Urinary bladder (tissue), 4 donors: Measurements from ENCODE around the gene PTPRD. TPM values are rescaled to one million over a fixed set of nuclear protein-coding genes. Genes with fewer than 3 reads are reported as not detected.

Source experiments
- DNase-seq: peaks from one replicate; pipeline ENCODE4 v3.0.0-alpha.2; 2015; ENCODE audit errors: extremely low spot score
- H3K27ac ChIP-seq: one replicate; pipeline ENCODE4 v1.5.1; 2013; ENCODE audit warnings: low read depth, mild to moderate bottlenecking, moderate library complexity
- H3K36me3 ChIP-seq: one replicate; pipeline ENCODE4 v1.6.1; 2013; ENCODE audit warnings: mild to moderate bottlenecking, moderate library complexity; ENCODE audit not compliant: insufficient read depth
- H3K4me1 ChIP-seq: one replicate; pipeline ENCODE4 v1.6.1; 2013; ENCODE audit warnings: mild to moderate bottlenecking, moderate library complexity; ENCODE audit not compliant: insufficient read depth
- H3K4me3 ChIP-seq: one replicate; pipeline ENCODE4 v1.5.1; 2013; ENCODE audit warnings: low read depth, low read length
- WGBS: extraction: QIAGEN DNeasy Blood & Tissue Kit; methylation state at CpG from one replicate; pipeline ENCODE4 v1.1.7; 2013; 5-methylcytosine and 5-hydroxymethylcytosine counted together
- polyA plus RNA-seq: library from polyadenylated mRNA; stranded (reverse); fragments of 200-250 nt; gene quantifications from one replicate; pipeline ENCODE4 v1.2.3, GENCODE V29; 2013
- total RNA-seq: library from RNA; depleted of rRNA; stranded (reverse); fragments of >200 nt; gene quantifications from one replicate; pipeline ENCODE4 v1.2.3, GENCODE V29; 2014
- donor health status: healthy with polysubstance abuse.
- donor health status: healthy.

PTPRD gene
- total and polyA plus RNA-seq, 2 donors = 7.3 to 210 TPM

DNA sequence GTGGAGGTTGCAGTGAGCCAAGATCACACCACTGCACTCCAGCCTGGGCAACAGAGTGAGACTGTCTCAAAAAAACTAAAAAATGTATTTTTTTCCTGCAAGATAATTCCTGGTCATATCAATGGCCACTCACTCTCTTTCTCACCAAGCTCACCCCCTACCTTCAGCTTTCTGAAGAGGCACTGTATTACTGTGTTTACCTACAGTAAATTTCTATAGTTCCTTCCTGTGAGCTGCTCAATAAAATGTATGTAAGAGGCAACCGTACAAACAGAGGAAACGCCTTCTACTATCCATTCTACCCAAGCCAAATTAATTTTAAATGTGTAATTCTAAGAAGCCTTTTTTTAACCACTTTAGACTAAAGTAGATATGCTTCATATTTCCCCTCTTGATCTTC is 1883.9 kb downstream of the PTPRD start:
- Histone ChIP-seq H3K4me1 (no peaks in the 10 kb centered on the region), H3K27ac (no peak overlapping the region), H3K4me3 (no peak overlapping the region), H3K36me3 (no peaks in the 10 kb centered on the region)
- DNase-seq = no peak
- WGBS = 77% methylated on average over 2 of the region's 2 CpGs

DNA sequence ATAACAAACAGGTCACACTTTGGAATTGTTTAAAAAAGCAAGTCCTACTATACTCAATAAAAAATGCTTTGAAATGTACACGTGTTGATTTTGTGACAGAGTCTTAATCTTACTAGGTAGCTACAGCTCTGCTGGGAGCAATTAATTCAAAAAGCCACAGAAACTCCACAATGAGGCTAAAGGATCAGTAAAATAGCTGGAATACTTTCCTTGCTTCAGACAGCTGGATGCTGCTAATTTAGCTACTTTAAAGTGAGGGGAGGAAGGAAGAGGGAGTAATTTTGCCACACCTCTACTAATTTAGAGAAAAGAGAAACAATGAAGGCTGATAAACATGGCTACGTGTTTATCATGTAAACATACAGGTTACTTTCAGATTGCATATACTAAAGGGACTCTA is 1885.6 kb downstream of the PTPRD start:
- DNase-seq = no peak
- H3K27ac ChIP-seq = no peak overlapping the region
- no peaks in the 10 kb centered on the region for H3K36me3 ChIP-seq
- no peaks in the 10 kb centered on the region for H3K4me1 ChIP-seq
- H3K4me3 ChIP-seq = no peak overlapping the region
- WGBS = 51% methylated on average over 2 of the region's 2 CpGs

DNA sequence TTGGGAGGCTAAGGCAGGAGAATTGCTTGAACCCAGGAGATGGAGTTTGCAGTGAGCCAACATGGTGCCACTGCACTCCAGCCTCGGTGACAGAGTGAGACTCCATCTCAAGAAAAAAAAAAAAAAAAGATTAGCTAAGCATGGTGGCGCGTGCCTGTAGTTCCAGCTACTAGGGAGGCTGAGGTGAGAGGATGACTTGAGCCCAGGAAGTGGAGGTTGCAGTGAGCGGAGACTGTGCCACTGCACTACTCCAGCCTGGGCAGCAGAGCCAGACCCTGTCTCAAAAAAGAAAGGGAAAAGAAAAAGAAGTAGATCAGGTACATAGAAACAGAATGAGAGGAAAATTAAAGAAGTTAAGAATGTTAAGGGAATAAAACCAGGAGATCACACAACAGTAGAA is 1886.1 kb downstream of the PTPRD start:
- Histone ChIP-seq H3K4me3 (no peak overlapping the region), H3K36me3 (no peaks in the 10 kb centered on the region), H3K4me1 (no peaks in the 10 kb centered on the region), H3K27ac (no peak overlapping the region)
- 97% methylated on average over 4 of the region's 4 CpGs for WGBS
- no peak for DNase-seq

DNA sequence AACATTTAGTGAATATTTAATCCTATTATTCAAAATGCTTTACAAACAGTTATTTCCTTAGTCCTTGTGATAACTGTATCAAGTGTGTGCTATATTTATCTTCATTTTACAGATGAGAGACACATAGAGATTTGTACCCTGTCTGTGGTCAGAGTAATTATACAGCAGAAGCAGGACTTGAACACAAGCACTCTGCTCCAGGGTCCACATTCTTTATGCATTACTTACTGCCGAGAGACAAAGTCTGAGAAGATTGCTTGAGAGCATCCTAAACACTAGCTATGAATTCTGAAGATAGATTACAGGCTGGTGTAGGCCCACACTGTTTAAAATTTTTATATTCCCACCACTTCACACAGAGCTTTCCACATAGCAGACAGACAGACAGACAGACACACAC is 1887.2 kb downstream of the PTPRD start:
- WGBS = 0% methylated on average over 1 of the region's 1 CpG
- Histone ChIP-seq H3K36me3 (no peaks in the 10 kb centered on the region), H3K27ac (no peak overlapping the region), H3K4me1 (no peaks in the 10 kb centered on the region), H3K4me3 (no peak overlapping the region)
- no peak for DNase-seq

DNA sequence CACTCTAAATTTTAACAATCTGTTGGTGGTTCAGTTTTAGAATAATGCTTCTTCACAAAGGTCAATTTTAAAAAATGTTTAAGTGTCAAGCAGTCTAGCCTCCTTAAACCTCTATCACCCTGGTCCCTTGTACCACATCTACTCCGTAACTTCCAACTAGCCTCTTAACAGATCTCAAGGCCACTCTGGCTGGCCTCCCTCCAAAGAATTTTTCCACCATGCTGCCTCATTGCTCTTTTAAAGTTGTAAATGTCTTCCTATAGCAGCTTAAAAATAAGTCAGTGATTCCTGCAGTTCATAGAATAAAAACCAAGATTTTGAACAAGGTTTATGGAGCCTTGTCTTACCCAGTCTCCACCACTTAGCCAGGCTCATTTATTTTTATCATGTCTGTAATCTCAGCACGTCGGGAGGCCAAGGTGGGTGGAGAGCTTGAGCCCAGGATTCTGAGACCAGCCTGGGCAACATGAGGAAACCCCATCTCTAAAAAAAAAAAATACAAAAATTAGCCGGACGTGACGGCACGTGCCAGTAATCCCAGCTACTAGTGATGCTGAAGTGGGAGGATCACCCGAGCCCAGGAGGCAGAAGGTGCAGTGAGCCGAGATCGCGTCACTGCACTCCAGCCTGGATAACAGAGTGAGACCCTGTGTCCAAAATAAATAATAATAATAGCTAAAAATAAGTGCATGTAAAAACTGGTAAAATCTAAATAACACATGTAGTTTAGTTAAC is 1888.4 kb downstream of the PTPRD start:
- Histone ChIP-seq H3K4me1 (no peaks in the 10 kb centered on the region), H3K36me3 (no peaks in the 10 kb centered on the region), H3K27ac (no peak overlapping the region), H3K4me3 (no peak overlapping the region)
- DNase-seq = no peak
- 74% methylated on average over 11 of the region's 11 CpGs for WGBS

DNA sequence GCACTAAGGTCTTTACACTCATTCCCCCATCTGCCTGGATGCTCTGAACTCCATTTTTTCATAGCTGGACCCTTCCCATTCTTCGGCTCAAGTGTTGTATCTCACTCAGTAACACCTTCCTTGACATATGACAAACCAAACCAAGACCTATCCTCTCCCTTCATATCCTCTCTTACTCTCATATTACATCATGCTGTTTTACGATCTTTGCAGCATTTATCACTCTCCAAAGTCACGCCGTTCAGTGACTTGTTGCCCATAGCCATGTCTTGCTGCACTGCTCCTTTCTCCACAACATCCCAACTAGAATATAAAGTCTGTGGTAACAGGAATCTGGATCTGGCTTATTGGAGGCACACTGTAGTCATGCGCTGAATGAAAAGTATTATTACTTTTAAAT is 1889.6 kb downstream of the PTPRD start:
- Histone ChIP-seq H3K4me3 (no peak overlapping the region), H3K4me1 (no peaks in the 10 kb centered on the region), H3K27ac (no peak overlapping the region), H3K36me3 (no peaks in the 10 kb centered on the region)
- no peak for DNase-seq
- 87% methylated on average over 5 of the region's 5 CpGs for WGBS

DNA sequence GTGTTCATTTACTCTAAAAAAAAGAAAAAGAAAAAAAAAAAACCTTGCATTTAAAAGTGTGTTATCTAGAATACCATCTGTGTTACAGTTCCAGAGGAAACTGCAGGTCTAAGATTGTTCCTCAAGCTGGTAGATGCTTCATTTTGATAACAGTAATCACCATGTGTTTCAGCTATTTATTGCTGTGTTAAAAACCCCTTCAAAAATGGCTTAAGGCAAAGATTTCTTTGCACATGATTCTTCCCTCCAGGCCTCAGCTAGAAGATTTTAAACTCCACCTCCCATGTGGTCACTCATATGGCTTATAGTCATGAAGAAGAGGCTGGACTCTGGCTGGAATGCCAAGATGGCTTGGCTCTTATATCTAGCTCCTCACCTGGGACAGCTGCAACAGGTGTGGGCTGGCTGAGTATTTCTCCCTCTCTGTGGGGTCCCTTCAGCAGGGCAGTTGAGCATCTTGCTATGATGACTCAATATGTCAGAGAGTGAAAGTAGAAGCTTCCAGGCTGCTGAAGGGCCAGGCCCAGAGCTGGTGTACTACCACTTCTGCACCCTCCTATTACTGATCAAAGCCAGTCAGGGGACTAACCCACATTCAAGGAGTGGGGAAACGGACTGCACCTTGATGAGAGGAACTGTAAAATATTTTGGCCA is 1892.8 kb downstream of the PTPRD start:
- Histone ChIP-seq H3K36me3 (no peaks in the 10 kb centered on the region), H3K4me1 (no peaks in the 10 kb centered on the region), H3K4me3 (no peak overlapping the region), H3K27ac (no peak overlapping the region)
- DNase-seq = no peak
- WGBS = 88% methylated on average over 1 of the region's 1 CpG

DNA sequence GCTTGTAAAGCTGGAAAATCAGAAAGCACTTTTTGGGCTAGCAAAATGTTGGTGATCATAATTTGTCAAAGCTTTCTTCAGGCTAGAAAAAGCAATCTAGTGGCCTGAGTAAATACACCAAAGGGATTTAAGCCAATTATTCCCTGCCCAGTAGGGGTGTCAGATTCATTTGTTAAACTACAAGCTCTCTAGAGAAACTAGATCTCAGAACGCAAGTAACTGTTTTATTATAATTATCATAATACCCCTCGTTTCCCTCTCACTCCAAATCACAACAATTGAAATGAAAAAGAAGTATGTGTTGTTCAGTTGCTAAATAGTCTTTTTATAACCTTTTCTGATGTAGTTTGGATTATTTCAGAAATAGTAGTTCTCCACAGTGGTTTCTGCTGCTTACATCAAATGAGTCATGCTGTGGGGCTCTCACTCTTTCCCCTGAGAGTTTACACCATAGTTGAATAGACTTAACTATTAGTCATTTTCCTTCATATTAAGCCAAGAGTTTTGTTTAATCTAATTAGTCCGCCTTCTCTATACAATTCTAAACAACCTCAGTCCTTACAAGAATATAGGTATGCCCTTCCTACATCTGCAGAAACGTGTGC is 1894.6 kb downstream of the PTPRD start:
- Histone ChIP-seq H3K4me1 (no peaks in the 10 kb centered on the region), H3K27ac (no peak overlapping the region), H3K36me3 (no peaks in the 10 kb centered on the region), H3K4me3 (no peak overlapping the region)
- DNase-seq = no peak
- WGBS = 53% methylated on average over 4 of the region's 4 CpGs

DNA sequence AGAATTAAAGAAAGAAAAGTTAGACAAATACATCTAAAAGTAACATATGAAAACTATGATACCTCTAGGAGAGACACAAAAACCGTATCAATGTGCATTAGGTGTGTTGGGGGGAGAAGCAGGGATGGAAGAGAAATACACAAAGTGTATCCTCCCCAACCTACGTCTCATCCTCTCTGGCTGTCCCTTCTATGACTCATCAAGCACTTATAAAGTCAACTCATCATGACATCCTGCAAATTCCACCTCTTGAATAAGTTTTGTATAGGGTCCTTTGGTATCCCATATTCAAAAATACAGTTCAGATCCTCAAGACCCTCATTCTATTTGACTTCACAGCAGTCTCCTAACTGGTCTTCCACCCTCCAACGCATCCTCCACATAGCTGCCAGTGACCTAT is 1895.7 kb downstream of the PTPRD start:
- DNase-seq = no peak
- no peaks in the 10 kb centered on the region for H3K36me3 ChIP-seq
- H3K4me3 ChIP-seq = no peak overlapping the region
- H3K27ac ChIP-seq = no peak overlapping the region
- WGBS = 74% methylated on average over 3 of the region's 3 CpGs
- no peaks in the 10 kb centered on the region for H3K4me1 ChIP-seq

DNA sequence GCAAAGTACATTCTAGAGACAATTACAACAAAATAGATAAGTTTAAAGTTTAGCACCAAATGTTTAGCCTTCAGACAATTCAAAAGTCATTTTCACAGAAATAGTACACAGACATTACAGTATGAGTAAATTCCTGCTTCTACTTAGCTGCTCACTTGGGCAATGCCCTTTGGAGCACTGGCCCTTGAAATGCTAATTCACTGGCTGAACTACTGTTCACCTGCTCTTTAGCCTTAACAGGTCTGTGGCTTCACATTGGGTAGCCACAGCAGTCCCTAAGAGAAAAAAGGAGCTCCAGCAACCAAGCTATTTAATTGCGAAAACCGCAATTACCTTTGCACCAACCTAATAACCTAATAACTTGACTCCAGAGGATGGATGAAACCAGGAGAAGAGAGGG is 1897.0 kb downstream of the PTPRD start:
- DNase-seq = no peak
- Histone ChIP-seq H3K36me3 (no peaks in the 10 kb centered on the region), H3K4me1 (no peaks in the 10 kb centered on the region), H3K27ac (no peak overlapping the region), H3K4me3 (no peak overlapping the region)
- 68% methylated on average over 2 of the region's 2 CpGs for WGBS

DNA sequence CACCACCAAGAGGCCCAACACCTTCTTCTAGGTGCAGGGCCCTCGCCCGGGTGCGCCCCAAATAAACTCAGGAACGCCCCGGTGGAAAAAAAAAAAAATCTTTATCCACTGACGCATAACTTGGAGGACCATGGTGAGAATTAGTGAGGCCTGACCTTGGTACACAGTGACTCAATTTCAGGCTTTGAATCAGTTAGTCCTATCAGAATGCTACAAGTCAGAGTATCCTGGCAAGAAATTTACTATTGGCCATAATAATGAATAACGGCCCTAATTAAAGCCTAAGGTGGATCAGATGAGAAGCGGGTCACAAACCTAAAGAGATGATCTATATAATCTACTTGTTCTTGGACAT is 1899.0 kb downstream of the PTPRD start:
- H3K4me1 ChIP-seq = no peaks in the 10 kb centered on the region
- H3K36me3 ChIP-seq = no peaks in the 10 kb centered on the region
- DNase-seq = no peak
- H3K4me3 ChIP-seq = no peak overlapping the region
- no peak overlapping the region for H3K27ac ChIP-seq
- 85% methylated on average over 8 of the region's 8 CpGs for WGBS

DNA sequence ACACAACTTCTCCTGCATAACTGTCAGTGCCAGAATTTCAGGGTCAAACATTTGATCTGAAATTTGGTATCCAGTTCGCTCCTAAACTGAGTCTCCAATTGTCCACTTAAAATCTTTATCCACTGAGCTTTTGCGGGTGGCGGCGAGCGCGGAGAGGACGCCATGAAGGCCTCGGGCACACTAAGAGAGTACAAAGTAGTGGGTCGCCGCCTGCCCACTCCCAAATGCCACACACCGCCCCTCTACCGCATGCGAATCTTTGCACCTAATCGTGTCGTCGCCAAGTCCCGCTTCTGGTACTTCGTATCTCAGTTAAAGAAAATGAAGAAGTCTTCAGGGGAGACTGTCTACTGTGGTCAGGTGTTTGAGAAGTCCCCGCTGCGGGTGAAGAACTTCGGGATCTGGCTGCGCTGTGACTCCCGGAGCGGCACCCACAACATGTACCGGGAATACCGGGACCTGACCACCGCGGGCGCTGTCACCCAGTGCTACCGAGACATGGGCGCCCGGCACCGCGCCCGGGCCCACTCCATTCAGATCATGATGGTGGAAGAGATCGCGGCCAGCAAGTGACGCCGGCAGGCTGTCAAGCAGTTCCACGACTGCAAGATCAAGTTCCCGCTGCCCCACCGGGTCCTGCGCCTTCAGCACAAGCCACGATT is 1899.5 kb downstream of the PTPRD start:
- DNase-seq = no peak
- 96% methylated on average over 44 of the region's 44 CpGs for WGBS
- Histone ChIP-seq H3K4me3 (no peak overlapping the region), H3K36me3 (no peaks in the 10 kb centered on the region), H3K4me1 (no peaks in the 10 kb centered on the region), H3K27ac (no peak overlapping the region)

DNA sequence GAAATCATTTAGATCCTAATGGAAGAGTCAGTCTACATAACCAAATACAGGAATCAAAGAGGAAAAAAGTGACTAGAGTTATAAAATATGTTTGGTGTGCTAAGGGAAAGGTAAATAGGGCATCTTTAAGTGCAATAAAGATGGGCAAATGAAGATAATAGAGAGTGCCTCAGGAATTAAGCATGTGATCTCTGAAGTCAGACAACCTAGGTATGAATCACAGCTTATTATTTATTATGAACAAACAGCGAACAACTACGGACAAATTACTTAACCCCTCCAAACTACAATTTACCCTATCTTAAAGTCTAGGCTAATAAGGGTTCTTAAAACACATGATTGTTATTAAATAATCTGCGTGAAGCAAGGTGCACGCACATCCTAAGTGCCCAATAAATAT is 1903.1 kb downstream of the PTPRD start:
- 89% methylated on average over 4 of the region's 4 CpGs for WGBS
- Histone ChIP-seq H3K4me3 (no peak overlapping the region), H3K36me3 (no peaks in the 10 kb centered on the region), H3K27ac (no peak overlapping the region), H3K4me1 (no peaks in the 10 kb centered on the region)
- DNase-seq = no peak

DNA sequence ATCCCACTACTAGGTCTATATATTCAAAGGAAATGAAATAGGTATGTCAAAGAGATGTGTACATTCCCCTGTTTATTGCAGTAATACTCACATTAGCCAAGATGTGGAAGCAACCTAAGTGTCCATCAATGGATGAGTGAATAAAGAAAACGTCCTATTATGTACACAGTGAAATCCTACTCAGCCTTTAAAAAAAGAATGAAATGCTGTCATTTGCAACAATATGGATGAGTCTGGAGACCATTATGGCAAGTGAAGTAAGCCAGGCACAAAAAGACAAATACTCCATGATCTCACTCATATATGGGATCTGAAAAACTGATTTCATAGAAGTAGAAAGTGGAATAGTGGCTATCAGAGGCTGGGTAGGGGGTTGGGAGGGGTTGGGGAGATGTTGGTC is 1904.1 kb downstream of the PTPRD start:
- Histone ChIP-seq H3K27ac (no peak overlapping the region), H3K4me1 (no peaks in the 10 kb centered on the region), H3K4me3 (no peak overlapping the region), H3K36me3 (no peaks in the 10 kb centered on the region)
- DNase-seq = no peak
- WGBS = 51% methylated on average over 1 of the region's 1 CpG
